ENCODE data around the gene ANTXR2.

GRCh38 chr4:80060804-80061203 lies 12.2 kb downstream of the ANTXR2 start:
- TF ChIP-seq, protein P1, sequence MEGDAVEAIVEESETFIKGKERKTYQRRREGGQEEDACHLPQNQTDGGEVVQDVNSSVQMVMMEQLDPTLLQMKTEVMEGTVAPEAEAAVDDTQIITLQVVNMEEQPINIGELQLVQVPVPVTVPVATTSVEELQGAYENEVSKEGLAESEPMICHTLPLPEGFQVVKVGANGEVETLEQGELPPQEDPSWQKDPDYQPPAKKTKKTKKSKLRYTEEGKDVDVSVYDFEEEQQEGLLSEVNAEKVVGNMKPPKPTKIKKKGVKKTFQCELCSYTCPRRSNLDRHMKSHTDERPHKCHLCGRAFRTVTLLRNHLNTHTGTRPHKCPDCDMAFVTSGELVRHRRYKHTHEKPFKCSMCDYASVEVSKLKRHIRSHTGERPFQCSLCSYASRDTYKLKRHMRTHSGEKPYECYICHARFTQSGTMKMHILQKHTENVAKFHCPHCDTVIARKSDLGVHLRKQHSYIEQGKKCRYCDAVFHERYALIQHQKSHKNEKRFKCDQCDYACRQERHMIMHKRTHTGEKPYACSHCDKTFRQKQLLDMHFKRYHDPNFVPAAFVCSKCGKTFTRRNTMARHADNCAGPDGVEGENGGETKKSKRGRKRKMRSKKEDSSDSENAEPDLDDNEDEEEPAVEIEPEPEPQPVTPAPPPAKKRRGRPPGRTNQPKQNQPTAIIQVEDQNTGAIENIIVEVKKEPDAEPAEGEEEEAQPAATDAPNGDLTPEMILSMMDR (conservative IDR thresholded peaks at IDR 0.05; ENCODE audit: low read depth, low read length), result no peak
- no peak for TF ChIP-seq EZH2 (IDR thresholded peaks at IDR 0.05; ENCODE audit: borderline replicate concordance, low read depth, low read length, poor library complexity, severe bottlenecking)
